Measurements from ENCODE around the gene TRIB2.

The TRIB2 gene

GRCh38 chr2:12742891-12743290, 26.2 kb downstream of the TRIB2 start:
- no peak for DNase-seq (ENCODE audit: low read depth)

GRCh38 chr2:12750166-12750905, 33.6 kb downstream of the TRIB2 start:
- DNase-seq (ENCODE audit: low read depth): no peak

- no peak for DNase-seq (ENCODE audit: low read depth)
These were observed 37.9 kb downstream of the TRIB2 start for GRCh38 chr2:12754643-12755042.

DNA sequence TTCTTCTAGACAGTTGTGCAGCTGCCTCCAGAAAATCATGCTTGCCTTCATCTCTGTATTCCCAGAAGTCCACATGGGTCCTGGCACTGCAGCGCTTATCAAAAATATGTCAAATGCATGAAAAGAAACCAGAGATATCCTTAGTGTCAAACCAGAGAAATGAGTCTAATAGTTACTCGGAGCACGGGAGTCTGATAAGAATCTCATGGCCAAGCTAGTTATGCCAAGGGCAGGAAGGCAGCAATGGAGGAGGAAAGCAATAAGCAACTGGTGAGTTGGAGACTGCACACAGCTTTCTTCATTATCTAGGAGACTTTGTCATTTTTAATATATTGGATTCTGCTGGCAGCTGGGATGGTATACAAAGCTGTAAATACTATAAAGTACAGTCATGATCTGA, 38.6 kb downstream of the TRIB2 start:
- DNase-seq (ENCODE audit: low read depth): no peak

- DNase-seq (ENCODE audit: low read depth): no peak
These were observed 42.5 kb downstream of the TRIB2 start for GRCh38 chr2:12759248-12759647.

- no peak for DNase-seq (ENCODE audit: low read depth)
These were observed 44.4 kb downstream of the TRIB2 start for GRCh38 chr2:12761104-12761503.

DNA sequence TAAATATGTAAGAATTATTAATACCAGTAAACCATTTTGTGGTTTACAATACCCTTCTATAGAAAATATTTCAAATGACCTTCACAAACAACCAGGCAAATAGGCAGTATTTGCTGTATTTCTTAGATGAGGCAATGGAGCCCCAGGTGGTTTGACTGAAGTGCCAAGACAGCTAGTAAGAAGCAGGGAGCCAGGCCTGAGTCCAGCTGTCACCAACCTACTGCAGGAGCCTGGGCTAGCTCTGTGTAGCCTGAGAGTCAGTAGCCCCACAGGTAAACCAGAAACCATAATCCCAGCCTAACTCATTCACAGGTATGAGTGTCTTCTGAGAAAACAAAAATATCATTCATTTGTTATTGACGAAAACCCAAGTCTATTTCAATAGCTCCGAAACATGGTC, 45.6 kb downstream of the TRIB2 start:
- DNase-seq (ENCODE audit: low read depth): no peak

- DNase-seq (ENCODE audit: low read depth): no peak
These were observed 46.2 kb downstream of the TRIB2 start for GRCh38 chr2:12762976-12763375.

DNA sequence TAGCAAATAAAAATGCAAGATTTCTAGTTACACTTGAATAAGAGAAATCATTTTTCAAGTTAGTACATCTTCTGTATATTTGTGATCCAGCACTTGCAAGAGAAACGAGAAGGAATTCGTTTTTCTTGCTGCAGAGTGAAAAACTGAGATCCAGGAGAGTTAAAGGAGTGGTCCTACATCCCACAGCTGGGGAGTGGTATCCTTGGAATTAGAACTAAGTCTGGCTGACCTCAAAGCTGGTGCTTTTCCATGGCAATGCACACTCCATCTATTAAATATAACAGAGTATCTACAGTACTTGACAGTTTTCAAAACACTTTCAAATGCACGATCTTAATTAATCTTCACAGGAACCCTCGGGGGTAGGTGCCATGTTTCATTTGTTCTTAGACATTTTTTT, 46.8 kb downstream of the TRIB2 start:
- DNase-seq (ENCODE audit: low read depth): no peak

- DNase-seq (ENCODE audit: low read depth): no peak
These were observed 47.5 kb downstream of the TRIB2 start for GRCh38 chr2:12764075-12764730.

- DNase-seq (ENCODE audit: low read depth): no peak
These were observed 48.3 kb downstream of the TRIB2 start for GRCh38 chr2:12764849-12765605.

GRCh38 chr2:12766421-12766879, 49.7 kb downstream of the TRIB2 start:
- DNase-seq (ENCODE audit: low read depth): no peak

- no peak for DNase-seq (ENCODE audit: low read depth)
These were observed 50.8 kb downstream of the TRIB2 start for GRCh38 chr2:12767541-12767940.

- DNase-seq (ENCODE audit: low read depth): no peak
These were observed 51.4 kb downstream of the TRIB2 start for GRCh38 chr2:12767996-12768624.

- no peak for DNase-seq (ENCODE audit: low read depth)
These were observed 52.9 kb downstream of the TRIB2 start for GRCh38 chr2:12769492-12770105.

DNA sequence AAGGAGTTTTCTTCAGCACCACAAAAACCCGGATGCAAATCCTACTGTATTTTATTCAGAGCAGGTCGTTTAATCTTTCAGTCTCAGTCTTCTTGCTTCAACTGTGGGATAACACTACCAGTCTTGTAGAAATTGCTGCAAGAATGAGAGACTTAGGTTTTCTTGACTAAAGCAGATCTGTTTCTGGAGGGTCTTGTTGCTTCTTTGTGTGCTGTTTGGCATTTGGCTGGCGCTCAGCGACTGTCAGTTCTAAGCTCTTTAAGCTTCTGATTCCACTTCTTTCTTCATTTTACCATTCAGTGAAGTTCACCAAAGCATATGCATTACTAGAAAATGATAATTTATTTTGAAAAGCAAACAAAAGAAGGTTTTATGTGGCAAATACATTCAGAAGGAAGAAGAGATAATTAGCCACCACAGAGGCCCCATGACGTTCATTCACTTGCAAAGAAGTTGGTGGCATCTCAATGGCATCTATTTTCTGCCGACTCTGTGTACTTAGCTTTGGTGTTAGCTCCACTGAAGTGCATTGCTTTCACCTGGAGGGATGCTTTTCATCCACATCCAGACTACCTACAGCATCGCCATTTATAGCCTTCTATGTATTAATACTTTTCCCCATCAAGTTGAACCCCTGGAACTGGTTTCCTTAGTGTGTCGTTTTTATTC, 53.7 kb downstream of the TRIB2 start:
- DNase-seq (ENCODE audit: low read depth): no peak

GRCh38 chr2:12771154-12771553, 54.4 kb downstream of the TRIB2 start:
- no peak for DNase-seq (ENCODE audit: low read depth)

GRCh38 chr2:12773586-12774394, 57.1 kb downstream of the TRIB2 start:
- DNase-seq (ENCODE audit: low read depth): no peak

GRCh38 chr2:12774395-12774727, 57.6 kb downstream of the TRIB2 start:
- DNase-seq (ENCODE audit: low read depth): no peak

- no peak for DNase-seq (ENCODE audit: low read depth)
These were observed 59.8 kb downstream of the TRIB2 start for GRCh38 chr2:12776521-12776961.

DNA sequence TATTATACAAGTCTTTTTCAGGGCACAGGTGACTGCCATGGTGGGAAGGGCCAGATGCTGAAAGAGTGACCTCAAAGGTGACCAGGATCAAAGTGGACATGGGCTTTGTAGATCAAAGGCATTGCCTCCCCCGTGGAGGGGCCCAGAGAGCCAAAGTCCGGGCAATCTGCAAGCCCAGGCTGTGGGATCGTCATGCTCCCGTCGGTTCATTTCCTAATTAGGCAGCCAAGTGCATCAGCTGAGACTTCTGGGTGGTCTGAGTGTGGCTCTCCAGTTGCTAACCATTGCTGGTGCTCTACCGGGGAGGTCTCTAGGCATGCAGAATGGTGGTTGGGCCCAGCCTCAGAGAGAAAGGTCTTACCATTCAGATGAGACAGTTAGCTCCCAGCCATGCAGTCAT, 61.6 kb downstream of the TRIB2 start:
- DNase-seq (ENCODE audit: low read depth): no peak

Measured in activated T-helper 1 cell treated with Interleukin-2 at 50 U/mL for 16 hours (primary cell).